NCI-H524 treated with DMSO at 0.1 percent for 48 hours (cell line): Measurements from ENCODE around the gene KRTAP10-9.
"Not testable (repeated sequence)": the region's sequence is repeated elsewhere in the genome, so short reads cannot be mapped to it uniquely, and the experiment has no call there.

Source experiments
- DNase-seq: peaks from one replicate; lab custom pipeline; 2025; lab: John Stamatoyannopoulos, UW

KRTAP10-9 gene

GRCh38 chr21:44595524-44595923, 31.4 kb upstream of the KRTAP10-9 start:
- DNase-seq, result no peak

GRCh38 chr21:44596068-44596725, 30.7 kb upstream of the KRTAP10-9 start:
- no peak for DNase-seq

- no peak for DNase-seq
These were observed 28.8 kb upstream of the KRTAP10-9 start for GRCh38 chr21:44598061-44598460.

- no peak for DNase-seq
These were observed 27.4 kb upstream of the KRTAP10-9 start for GRCh38 chr21:44599264-44600029.

GRCh38 chr21:44600118-44600978, 26.5 kb upstream of the KRTAP10-9 start, which contains the start of gene KRTAP10-7:
Gene KRTAP10-7, plus strand, starts transcription at chr21:44600597. Its CDS starts 25 bp downstream, at chr21:44600622.
- DNase-seq, result not testable (repeated sequence)

GRCh38 chr21:44601091-44601490, 25.8 kb upstream of the KRTAP10-9 start:
- not testable (repeated sequence) for DNase-seq

GRCh38 chr21:44601596-44602462, 25.1 kb upstream of the KRTAP10-9 start:
- DNase-seq, result peak; percentile 58

GRCh38 chr21:44602463-44602850, 24.4 kb upstream of the KRTAP10-9 start:
- DNase-seq, result no peak

- DNase-seq, result no peak
These were observed 23.6 kb upstream of the KRTAP10-9 start for GRCh38 chr21:44603109-44603875.

GRCh38 chr21:44603911-44604310, 23.0 kb upstream of the KRTAP10-9 start:
- no peak for DNase-seq

- no peak for DNase-seq
These were observed 20.4 kb upstream of the KRTAP10-9 start for GRCh38 chr21:44606495-44606894.

GRCh38 chr21:44609193-44609592, 17.7 kb upstream of the KRTAP10-9 start:
- DNase-seq, result no peak

- DNase-seq, result not testable (repeated sequence)
These were observed 16.6 kb upstream of the KRTAP10-9 start for GRCh38 chr21:44610157-44610843.

GRCh38 chr21:44611551-44611950, 15.3 kb upstream of the KRTAP10-9 start:
- DNase-seq, result no peak

- DNase-seq, result no peak
These were observed 14.8 kb upstream of the KRTAP10-9 start, which contains the start of gene KRTAP10-8 for GRCh38 chr21:44612029-44612486. Gene KRTAP10-8, plus strand, starts transcription at chr21:44612079. Its CDS starts 22 bp downstream, at chr21:44612101.

- DNase-seq, result no peak
These were observed 14.1 kb upstream of the KRTAP10-9 start for GRCh38 chr21:44612669-44613229.

- DNase-seq, result no peak
These were observed 13.3 kb upstream of the KRTAP10-9 start for GRCh38 chr21:44613386-44614155.

GRCh38 chr21:44614161-44614631, 12.7 kb upstream of the KRTAP10-9 start:
- no peak for DNase-seq
